Measurements from ENCODE around the gene DKK2.

DNA sequence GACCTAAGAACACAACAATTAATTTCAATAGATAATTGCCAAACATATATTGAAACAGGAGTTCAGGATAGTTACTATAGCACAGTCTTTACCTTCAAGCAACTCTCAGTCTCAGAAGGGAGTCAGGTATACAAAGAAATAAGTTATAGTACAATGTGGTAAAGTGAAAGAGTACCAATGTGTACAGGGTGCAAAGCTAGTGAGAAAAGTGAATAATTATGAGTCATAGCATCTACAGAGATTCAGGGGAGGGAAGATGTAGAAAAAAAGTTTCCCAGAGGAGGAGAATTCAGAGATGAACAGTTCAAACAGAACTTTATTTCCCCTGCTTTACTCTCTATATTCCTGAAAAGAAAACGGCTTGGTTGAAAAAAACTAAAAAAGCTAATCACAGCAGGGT, 22.7 kb upstream of the DKK2 start:
- TF ChIP-seq, protein P1, sequence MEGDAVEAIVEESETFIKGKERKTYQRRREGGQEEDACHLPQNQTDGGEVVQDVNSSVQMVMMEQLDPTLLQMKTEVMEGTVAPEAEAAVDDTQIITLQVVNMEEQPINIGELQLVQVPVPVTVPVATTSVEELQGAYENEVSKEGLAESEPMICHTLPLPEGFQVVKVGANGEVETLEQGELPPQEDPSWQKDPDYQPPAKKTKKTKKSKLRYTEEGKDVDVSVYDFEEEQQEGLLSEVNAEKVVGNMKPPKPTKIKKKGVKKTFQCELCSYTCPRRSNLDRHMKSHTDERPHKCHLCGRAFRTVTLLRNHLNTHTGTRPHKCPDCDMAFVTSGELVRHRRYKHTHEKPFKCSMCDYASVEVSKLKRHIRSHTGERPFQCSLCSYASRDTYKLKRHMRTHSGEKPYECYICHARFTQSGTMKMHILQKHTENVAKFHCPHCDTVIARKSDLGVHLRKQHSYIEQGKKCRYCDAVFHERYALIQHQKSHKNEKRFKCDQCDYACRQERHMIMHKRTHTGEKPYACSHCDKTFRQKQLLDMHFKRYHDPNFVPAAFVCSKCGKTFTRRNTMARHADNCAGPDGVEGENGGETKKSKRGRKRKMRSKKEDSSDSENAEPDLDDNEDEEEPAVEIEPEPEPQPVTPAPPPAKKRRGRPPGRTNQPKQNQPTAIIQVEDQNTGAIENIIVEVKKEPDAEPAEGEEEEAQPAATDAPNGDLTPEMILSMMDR (IDR thresholded peaks at IDR 0.05; ENCODE audit: low read length), result no peak
- TF ChIP-seq EZH2 (IDR thresholded peaks at IDR 0.05; ENCODE audit: borderline replicate concordance, low read length), result no peak
